Vagina (tissue), 2 donors: Measurements from ENCODE around the gene LIMCH1.

Experiments used
- CTCF ChIP-seq, 3 experiments: fragments of 450-650 bp in 2 of 3; fragments of 200-600 bp in 1 of 3; sonication (generic) in 1 of 3; IDR thresholded peaks; one replicate each; pipeline ENCODE4 v1.5.1; 2017 to 2019; ENCODE audit warnings: antibody characterized with exemption in 3 of 3, mild to moderate bottlenecking in 2 of 3, moderate library complexity in 2 of 3
- POLR2A ChIP-seq, 2 donors: fragments of 450-650 bp; IDR thresholded peaks; one replicate each; pipeline ENCODE4 v1.6.1; 2017; ENCODE audit warnings: antibody characterized with exemption in 2 of 2, mild to moderate bottlenecking in 2 of 2, moderate library complexity in 2 of 2
- POLR2AphosphoS5 ChIP-seq, 2 donors: sonication (generic); formaldehyde crosslinking; IDR thresholded peaks; one replicate each; pipeline ENCODE4 v1.9.0; 2017; ENCODE audit warnings: antibody characterized with exemption in 2 of 2, mild to moderate bottlenecking in 2 of 2, low read depth in 1 of 2; ENCODE audit not compliant: insufficient read depth in 1 of 2

GRCh38 chr4:41679991-41680390, 142.0 kb downstream of the LIMCH1 start:
- no peak for TF ChIP-seq CTCF (IDR thresholded peaks at IDR 0.05)
- no peak for TF ChIP-seq POLR2A (IDR thresholded peaks at IDR 0.05)
- TF ChIP-seq POLR2AphosphoS5 (IDR thresholded peaks at IDR 0.05; ENCODE audit: insufficient read depth in 1 of 2, low read depth in 1 of 2) = no peak
